IMR-90 (cell line): ENCODE results near the gene MAEA. TPM values are rescaled to one million over a fixed set of nuclear protein-coding genes. Genes with fewer than 3 reads are reported as not detected.

Experiments used
- ATAC-seq: fragments of 200-7000 bp; cut with Tn5 transposase; 2 replicates; pipeline ENCODE4 v1.9.1; 2020; ENCODE audit warnings: low read depth, mild to moderate bottlenecking, moderate library complexity
- BruUV-seq: library from RNA; stranded (reverse); fragments of 400-500 nt; replicated peaks from 2 replicates; lab custom pipeline; 2021; lab: Mats Ljungman, UMichigan
- CTCF ChIA-PET: fragments of 300-600 bp; formaldehyde crosslinking; extraction: SDS; loops from one replicate; lab custom pipeline; 2021; ENCODE audit warnings: antibody characterized with exemption; lab: Yijun Ruan, JAX
- POLR2A ChIA-PET: fragments of 300-600 bp; sonication (Branson Sonifier 250); formaldehyde crosslinking; loops from one replicate; lab custom pipeline; 2022; ENCODE audit warnings: antibody characterized with exemption; ENCODE audit not compliant: unreplicated experiment; lab: Charles Lee
- DNase-seq: peaks from one replicate; pipeline ENCODE4 v3.0.0; 2013
- H2AFZ ChIP-seq: replicated peaks from 2 replicates; pipeline ENCODE3; 2013; ENCODE audit warnings: low read length, mild to moderate bottlenecking; ENCODE audit not compliant: poor library complexity
- H2AK5ac ChIP-seq: 2 replicates; pipeline ENCODE4 v1.6.1; 2013; ENCODE audit warnings: low read depth, low read length, inconsistent platforms
- H2AK9ac ChIP-seq: replicated peaks from 2 replicates; pipeline ENCODE3; 2013; ENCODE audit warnings: mild to moderate bottlenecking, low read depth, low read length, moderate library complexity; ENCODE audit not compliant: poor library complexity
- H2BK120ac ChIP-seq: 2 replicates; pipeline ENCODE4 v1.6.1; 2013; ENCODE audit warnings: low read depth, low read length, inconsistent platforms
- H2BK15ac ChIP-seq: 3 replicates; pipeline ENCODE4 v1.6.1; 2013; ENCODE audit warnings: low read depth, low read length, inconsistent platforms
- H2BK20ac ChIP-seq: 2 replicates; pipeline ENCODE4 v1.6.1; 2013; ENCODE audit warnings: low read depth, mild to moderate bottlenecking, inconsistent platforms, low read length, moderate library complexity
- H2BK5ac ChIP-seq: 2 replicates; pipeline ENCODE4 v1.6.1; 2013; ENCODE audit warnings: mild to moderate bottlenecking, low read depth, low read length, inconsistent platforms; ENCODE audit not compliant: poor library complexity, severe bottlenecking
- H3K14ac ChIP-seq: replicated peaks from 2 replicates; pipeline ENCODE4 v1.6.1; 2013; ENCODE audit warnings: low read depth, low read length, inconsistent platforms
- H3K18ac ChIP-seq: 2 replicates; pipeline ENCODE4 v1.6.1; 2013; ENCODE audit warnings: low read depth, low read length, control low read depth
- H3K23ac ChIP-seq: 2 replicates; pipeline ENCODE4 v1.6.1; 2013; ENCODE audit warnings: low read depth, low read length, inconsistent platforms
- H3K27ac ChIP-seq: 2 replicates; pipeline ENCODE4 v1.5.1; 2013; ENCODE audit warnings: mild to moderate bottlenecking, control low read depth, low read length; ENCODE audit not compliant: insufficient read depth
- H3K27me3 ChIP-seq: 2 replicates; pipeline ENCODE4 v1.6.1; 2013; ENCODE audit warnings: low read length; ENCODE audit not compliant: control insufficient read depth, insufficient read depth
- H3K36me3 ChIP-seq: 2 replicates; pipeline ENCODE4 v1.6.1; 2013; ENCODE audit warnings: low read length, mixed read lengths; ENCODE audit not compliant: control insufficient read depth, insufficient read depth
- H3K4ac ChIP-seq: 2 replicates; pipeline ENCODE4 v1.6.1; 2013; ENCODE audit warnings: low read depth, low read length, inconsistent platforms
- H3K4me1 ChIP-seq: 2 replicates; pipeline ENCODE4 v1.6.1; 2013; ENCODE audit warnings: low read length, mixed read lengths; ENCODE audit not compliant: control insufficient read depth, insufficient read depth
- H3K4me2 ChIP-seq: 2 replicates; pipeline ENCODE4 v1.6.1; 2013; ENCODE audit warnings: low read depth, mild to moderate bottlenecking, control low read depth, low read length, moderate library complexity
- H3K4me3 ChIP-seq: 2 replicates; pipeline ENCODE4 v1.5.1; 2013; ENCODE audit warnings: low read depth, mild to moderate bottlenecking, control low read depth, low read length, moderate library complexity; ENCODE audit not compliant: insufficient read depth
- H3K56ac ChIP-seq: 2 replicates; pipeline ENCODE4 v1.6.1; 2013; ENCODE audit warnings: low read length, inconsistent platforms; ENCODE audit not compliant: insufficient read depth; ENCODE audit errors: extremely low read depth
- H3K79me1 ChIP-seq, 2 experiments: 2 replicates each; pipeline ENCODE4 v1.6.1; 2013; ENCODE audit warnings: low read length in 2 of 2, inconsistent platforms in 1 of 2, low read depth in 1 of 2
- H3K9ac ChIP-seq: 2 replicates; pipeline ENCODE4 v1.6.1; 2013; ENCODE audit warnings: low read depth, low read length, control low read depth
- H3K9me1 ChIP-seq: 2 replicates; pipeline ENCODE4 v1.6.1; 2013; ENCODE audit warnings: low read length, inconsistent platforms; ENCODE audit not compliant: insufficient read depth
- H3K9me3 ChIP-seq: 2 replicates; pipeline ENCODE4 v1.6.1; 2013; ENCODE audit warnings: low read length; ENCODE audit not compliant: control insufficient read depth, insufficient read depth
- H4K20me1 ChIP-seq: 2 replicates; pipeline ENCODE4 v1.6.1; 2013; ENCODE audit warnings: low read length, inconsistent platforms; ENCODE audit not compliant: insufficient read depth
- H4K5ac ChIP-seq: 2 replicates; pipeline ENCODE4 v1.6.1; 2013; ENCODE audit warnings: mild to moderate bottlenecking, low read depth, low read length, control low read depth
- H4K8ac ChIP-seq, 2 experiments: 2 replicates each; pipeline ENCODE4 v1.6.1; 2013; ENCODE audit warnings: low read depth in 2 of 2, low read length in 2 of 2, control low read depth in 1 of 2, inconsistent platforms in 1 of 2
- H4K91ac ChIP-seq: 2 replicates; pipeline ENCODE4 v1.6.1; 2013; ENCODE audit warnings: low read depth, low read length, inconsistent platforms; ENCODE audit not compliant: insufficient read depth
- BHLHE40 ChIP-seq: fragments of 150-350 bp; IDR thresholded peaks from 2 replicates; pipeline ENCODE4 v1.6.1; 2016; ENCODE audit warnings: mild to moderate bottlenecking, low read depth, low read length
- CHD1 ChIP-seq: IDR thresholded peaks from 2 replicates; pipeline ENCODE4 v1.6.1; 2012; ENCODE audit warnings: low read depth, low read length, improper control_type of control experiment
- FOS ChIP-seq: fragments of 150-350 bp; IDR thresholded peaks from 2 replicates; pipeline ENCODE4 v1.6.1; 2016; ENCODE audit warnings: low read depth, low read length
- MAFK ChIP-seq: IDR thresholded peaks from 2 replicates; pipeline ENCODE4 v1.6.1; 2012; ENCODE audit warnings: low read depth, low read length, improper control_type of control experiment
- MAZ ChIP-seq: IDR thresholded peaks from 2 replicates; pipeline ENCODE4 v1.6.1; 2012; ENCODE audit warnings: low read depth, mild to moderate bottlenecking, low read length, improper control_type of control experiment, moderate library complexity, borderline replicate concordance
- MXI1 ChIP-seq: IDR thresholded peaks from 2 replicates; pipeline ENCODE4 v1.6.1; 2012; ENCODE audit warnings: low read depth, mild to moderate bottlenecking, low read length, moderate library complexity, borderline replicate concordance
- NFE2L2 ChIP-seq: fragments of 150-350 bp; IDR thresholded peaks from 2 replicates; pipeline ENCODE4 v1.6.1; 2016; ENCODE audit warnings: low read depth, mild to moderate bottlenecking, low read length
- POLR2A ChIP-seq: IDR thresholded peaks from 2 replicates; pipeline ENCODE4 v1.6.1; 2012; ENCODE audit warnings: mild to moderate bottlenecking, low read depth, low read length
- RAD21 ChIP-seq: IDR thresholded peaks from 2 replicates; pipeline ENCODE4 v1.6.1; 2012; ENCODE audit warnings: low read length, improper control_type of control experiment
- RCOR1 ChIP-seq: IDR thresholded peaks from 2 replicates; pipeline ENCODE4 v1.6.1; 2012; ENCODE audit warnings: mild to moderate bottlenecking, low read length, improper control_type of control experiment; ENCODE audit not compliant: insufficient replicate concordance
- SMC3 ChIP-seq: fragments of 150-350 bp; IDR thresholded peaks from 2 replicates; pipeline ENCODE4 v1.6.1; 2016; ENCODE audit warnings: low read depth, mild to moderate bottlenecking, antibody characterized with exemption, low read length, moderate library complexity
- WGBS, 2 experiments: methylation state at CpG; one replicate each; pipeline versions ENCODE4 v1.1.5 to v1.1.7; 2013; ENCODE audit warnings: missing lambda C conversion rate in 2 of 2; ENCODE audit not compliant: insufficient read length in 1 of 2; ENCODE audit errors: extremely low coverage in 2 of 2; 5-methylcytosine and 5-hydroxymethylcytosine counted together
- dilution Hi-C: fragments of 300-500 bp; cut with HindIII; formaldehyde crosslinking; loops from one replicate; pipeline ENCODE4 v1.14.3; 2018; ENCODE audit warnings: low sequenced_read_pairs; ENCODE audit not compliant: unreplicated experiment
- in situ Hi-C: fragments of 300-500 bp; cut with MboI; formaldehyde crosslinking; loops from 3 replicates; pipeline ENCODE4 v1.14.3; 2019; ENCODE audit warnings: low sequenced_read_pairs, inconsistent platforms, mixed read lengths
- intact Hi-C: fragments of 100-400 bp; cut with micrococcal nuclease; formaldehyde crosslinking; loops from 2 replicates; pipeline ENCODE4 v1.10.0; 2022
- polyA plus RNA-seq, 3 experiments: library from polyadenylated mRNA; depleted of rRNA; stranded (reverse); fragments of >200 nt; gene quantifications; 2 replicates each; pipeline ENCODE4 v1.2.3, GENCODE V29; 2012; ENCODE audit warnings: low replicate concordance in 1 of 3
- total RNA-seq: library from RNA; depleted of rRNA; stranded (reverse); fragments of >200 nt; gene quantifications from 2 replicates; pipeline ENCODE4 v1.2.3, GENCODE V29; 2012
- TF ChIP-seq, protein P1 (sequence below): fragments of 150-350 bp; IDR thresholded peaks from 2 replicates; pipeline ENCODE4 v1.6.1; 2016; ENCODE audit warnings: low read depth, mild to moderate bottlenecking, low read length, moderate library complexity, borderline replicate concordance
- TF ChIP-seq, protein P2 (sequence below): conservative IDR thresholded peaks from 2 replicates; pipeline ENCODE4 v1.5.1; 2012; ENCODE audit warnings: mild to moderate bottlenecking, low read depth, low read length, improper control_type of control experiment

The MAEA gene
- total and polyA plus RNA-seq, 2 of the 4 experiments (the other 2 are of a cell fraction) = 61.5 to 108 TPM

- CTCF ChIA-PET = interaction anchor here (0.6 kb wide), 1 partner anchor 121 kb away, joined by 3 read pairs; no protein-coding TSS in a partner anchor
- no TSS peak for BruUV-seq
- intact Hi-C loops = no loop called here
Observed at GRCh38 chr4:1283711-1284110, 6.0 kb upstream of the MAEA start.

More at GRCh38 chr4:1283711-1284110, 6.0 kb upstream of the MAEA start:
- POLR2A ChIA-PET = no interaction called here
- H2BK15ac ChIP-seq = no peak overlapping the region
- no peaks in the 10 kb centered on the region for H3K79me1 ChIP-seq
- no peak overlapping the region for H3K9ac ChIP-seq
- H3K14ac ChIP-seq = no peak overlapping the region
- no peak overlapping the region for H3K4ac ChIP-seq
- H3K56ac ChIP-seq = no peak overlapping the region
- no peak overlapping the region for H3K4me2 ChIP-seq
- no peaks in the 10 kb centered on the region for H3K9me1 ChIP-seq
- H2AFZ ChIP-seq = no peak overlapping the region
- no peak overlapping the region for H2BK5ac ChIP-seq
- H2BK20ac ChIP-seq = no peak overlapping the region
- H3K27ac ChIP-seq = no peak overlapping the region
- H3K4me1 ChIP-seq = no peaks in the 10 kb centered on the region
- dilution Hi-C loops (no loop called here), in situ Hi-C loops (no loop called here)
- H2BK120ac ChIP-seq = no peak overlapping the region
- H3K18ac ChIP-seq = no peak overlapping the region
- H2AK9ac ChIP-seq = no peak overlapping the region
- TF ChIP-seq CHD1 (no peak), MAZ (no peak), MXI1 (no peak), POLR2A (no peak), MAFK (no peak), RAD21 (no peak), NFE2L2 (no peak), RCOR1 (no peak), FOS (no peak), BHLHE40 (no peak), SMC3 (no peak)
- TF ChIP-seq, protein P1, sequence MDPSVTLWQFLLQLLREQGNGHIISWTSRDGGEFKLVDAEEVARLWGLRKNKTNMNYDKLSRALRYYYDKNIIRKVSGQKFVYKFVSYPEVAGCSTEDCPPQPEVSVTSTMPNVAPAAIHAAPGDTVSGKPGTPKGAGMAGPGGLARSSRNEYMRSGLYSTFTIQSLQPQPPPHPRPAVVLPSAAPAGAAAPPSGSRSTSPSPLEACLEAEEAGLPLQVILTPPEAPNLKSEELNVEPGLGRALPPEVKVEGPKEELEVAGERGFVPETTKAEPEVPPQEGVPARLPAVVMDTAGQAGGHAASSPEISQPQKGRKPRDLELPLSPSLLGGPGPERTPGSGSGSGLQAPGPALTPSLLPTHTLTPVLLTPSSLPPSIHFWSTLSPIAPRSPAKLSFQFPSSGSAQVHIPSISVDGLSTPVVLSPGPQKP = no peak
- TF ChIP-seq, protein P2, sequence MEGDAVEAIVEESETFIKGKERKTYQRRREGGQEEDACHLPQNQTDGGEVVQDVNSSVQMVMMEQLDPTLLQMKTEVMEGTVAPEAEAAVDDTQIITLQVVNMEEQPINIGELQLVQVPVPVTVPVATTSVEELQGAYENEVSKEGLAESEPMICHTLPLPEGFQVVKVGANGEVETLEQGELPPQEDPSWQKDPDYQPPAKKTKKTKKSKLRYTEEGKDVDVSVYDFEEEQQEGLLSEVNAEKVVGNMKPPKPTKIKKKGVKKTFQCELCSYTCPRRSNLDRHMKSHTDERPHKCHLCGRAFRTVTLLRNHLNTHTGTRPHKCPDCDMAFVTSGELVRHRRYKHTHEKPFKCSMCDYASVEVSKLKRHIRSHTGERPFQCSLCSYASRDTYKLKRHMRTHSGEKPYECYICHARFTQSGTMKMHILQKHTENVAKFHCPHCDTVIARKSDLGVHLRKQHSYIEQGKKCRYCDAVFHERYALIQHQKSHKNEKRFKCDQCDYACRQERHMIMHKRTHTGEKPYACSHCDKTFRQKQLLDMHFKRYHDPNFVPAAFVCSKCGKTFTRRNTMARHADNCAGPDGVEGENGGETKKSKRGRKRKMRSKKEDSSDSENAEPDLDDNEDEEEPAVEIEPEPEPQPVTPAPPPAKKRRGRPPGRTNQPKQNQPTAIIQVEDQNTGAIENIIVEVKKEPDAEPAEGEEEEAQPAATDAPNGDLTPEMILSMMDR = no peak
- no peaks in the 10 kb centered on the region for H3K9me3 ChIP-seq
- no peaks in the 10 kb centered on the region for H3K36me3 ChIP-seq
- H4K20me1 ChIP-seq = no peaks in the 10 kb centered on the region
- H4K91ac ChIP-seq = no peak overlapping the region
- DNase-seq (no peak), ATAC-seq (no peak)
- H4K8ac ChIP-seq = no peak overlapping the region
- H3K27me3 ChIP-seq = no peaks in the 10 kb centered on the region
- no CpG with 5 or more reads among the region's 9 CpGs for WGBS, 2 experiments
- H4K5ac ChIP-seq = no peak overlapping the region
- no peak overlapping the region for H3K4me3 ChIP-seq
- no peak overlapping the region for H3K23ac ChIP-seq
- H2AK5ac ChIP-seq = no peak overlapping the region
